Mucosa of rectum (tissue), 2 donors: Measurements from ENCODE around the gene MTHFSD.

Experiments used
- H3K27ac ChIP-seq, 2 donors: one replicate each; pipeline ENCODE4 v1.7.0; 2013; ENCODE audit warnings: inconsistent platforms in 2 of 2, low read depth in 2 of 2, low read length in 2 of 2
- H3K27me3 ChIP-seq, 2 donors: one replicate each; pipeline ENCODE4 v1.7.0; 2013; ENCODE audit warnings: low read length in 2 of 2; ENCODE audit not compliant: control insufficient read depth in 2 of 2, insufficient read depth in 2 of 2
- H3K36me3 ChIP-seq, 2 donors: one replicate each; pipeline ENCODE4 v1.7.0; 2013; ENCODE audit warnings: low read length in 2 of 2; ENCODE audit not compliant: control insufficient read depth in 2 of 2, insufficient read depth in 2 of 2
- H3K4me1 ChIP-seq, 2 donors: one replicate each; pipeline ENCODE4 v1.7.0; 2013; ENCODE audit warnings: low read length in 2 of 2, mild to moderate bottlenecking in 1 of 2; ENCODE audit not compliant: control insufficient read depth in 2 of 2, insufficient read depth in 2 of 2
- H3K4me3 ChIP-seq, 2 donors: one replicate each; pipeline ENCODE4 v1.7.0; 2013; ENCODE audit warnings: low read length in 2 of 2
- H3K9ac ChIP-seq, 2 donors: one replicate each; pipeline ENCODE4 v1.7.0; 2013; ENCODE audit warnings: low read length in 2 of 2, low read depth in 1 of 2, mild to moderate bottlenecking in 1 of 2
- H3K9me3 ChIP-seq, 2 donors: one replicate each; pipeline ENCODE4 v1.7.0; 2013; ENCODE audit warnings: low read length in 2 of 2; ENCODE audit not compliant: control insufficient read depth in 2 of 2
- donor health status: healthy.
- donor health status: Normal muscosa, but diverticular disease.

The MTHFSD gene

GRCh38 chr16:86513471-86514277 is 41.4 kb downstream of the MTHFSD start:
- peak overlapping the region; percentile 38 to 56 for H3K9ac ChIP-seq
- peak overlapping the region; percentile 55 to 86 for H3K27ac ChIP-seq
- no peaks in the 10 kb centered on the region for H3K36me3 ChIP-seq
- H3K4me3 ChIP-seq: peak overlapping the region; percentile 72 to 75
- H3K4me1 ChIP-seq: peaks cover 4 to 7% of the 10 kb centered on the region in 2 donors
- no peaks in the 10 kb centered on the region for H3K9me3 ChIP-seq
- peaks cover 19 to 33% of the 10 kb centered on the region in 2 donors for H3K27me3 ChIP-seq

GRCh38 chr16:86512860-86513470 is 42.1 kb downstream of the MTHFSD start:
- no peaks in the 10 kb centered on the region for H3K9me3 ChIP-seq
- H3K4me1 ChIP-seq: peaks cover 4 to 7% of the 10 kb centered on the region in 2 donors
- no peaks in the 10 kb centered on the region for H3K36me3 ChIP-seq
- peak overlapping the region; percentile 56 to 69 for H3K9ac ChIP-seq
- H3K27ac ChIP-seq: peak overlapping the region; percentile 77 to 86
- peak overlapping the region; percentile 72 to 75 for H3K4me3 ChIP-seq
- H3K27me3 ChIP-seq: peaks cover 17 to 39% of the 10 kb centered on the region in 2 donors

DNA sequence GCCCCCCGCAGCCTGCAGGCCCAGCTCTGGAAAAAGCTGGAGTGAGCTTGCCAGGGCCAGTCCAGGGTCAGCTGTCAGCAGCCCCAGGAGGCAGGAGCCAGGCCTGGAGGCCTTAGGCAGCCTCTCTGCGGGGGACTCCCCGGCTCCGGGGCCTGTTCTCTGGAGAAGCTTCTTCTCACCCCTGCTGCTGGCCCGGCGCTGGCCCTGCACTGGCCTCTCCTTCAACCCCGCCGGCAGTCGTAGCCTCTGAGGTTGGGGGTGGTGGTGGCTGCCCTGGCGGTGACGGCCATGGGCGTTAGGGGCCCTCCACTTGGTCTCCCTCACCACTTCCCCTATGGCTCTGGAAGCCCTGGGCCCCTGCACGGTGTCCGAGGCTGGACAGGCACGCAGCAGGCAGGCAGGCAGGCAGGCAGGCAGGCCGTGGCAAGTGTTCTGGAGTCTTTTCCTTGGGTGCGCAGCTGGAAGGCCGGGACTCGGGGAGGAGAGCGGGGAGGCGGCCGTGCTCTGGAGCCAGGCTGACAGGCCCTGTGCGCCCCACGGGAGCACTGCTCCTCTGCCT is 42.7 kb downstream of the MTHFSD start:
- peaks cover 4 to 7% of the 10 kb centered on the region in 2 donors for H3K4me1 ChIP-seq
- peak overlapping the region; percentile 77 to 86 for H3K27ac ChIP-seq
- H3K4me3 ChIP-seq: peak overlapping the region; percentile 72 to 75
- H3K27me3 ChIP-seq: peaks cover 22 to 44% of the 10 kb centered on the region in 2 donors
- peak overlapping the region; percentile 69 to 79 for H3K9ac ChIP-seq
- H3K36me3 ChIP-seq: no peaks in the 10 kb centered on the region
- no peaks in the 10 kb centered on the region for H3K9me3 ChIP-seq

GRCh38 chr16:86511317-86512161 is 43.5 kb downstream of the MTHFSD start:
- peaks cover 4 to 7% of the 10 kb centered on the region in 2 donors for H3K4me1 ChIP-seq
- H3K36me3 ChIP-seq: no peaks in the 10 kb centered on the region
- peak overlapping the region; percentile 69 to 79 for H3K9ac ChIP-seq
- peak overlapping the region; percentile 77 to 86 for H3K27ac ChIP-seq
- H3K9me3 ChIP-seq: no peaks in the 10 kb centered on the region
- peaks cover 30 to 48% of the 10 kb centered on the region in 2 donors for H3K27me3 ChIP-seq
- peak overlapping the region; percentile 72 to 75 for H3K4me3 ChIP-seq

DNA sequence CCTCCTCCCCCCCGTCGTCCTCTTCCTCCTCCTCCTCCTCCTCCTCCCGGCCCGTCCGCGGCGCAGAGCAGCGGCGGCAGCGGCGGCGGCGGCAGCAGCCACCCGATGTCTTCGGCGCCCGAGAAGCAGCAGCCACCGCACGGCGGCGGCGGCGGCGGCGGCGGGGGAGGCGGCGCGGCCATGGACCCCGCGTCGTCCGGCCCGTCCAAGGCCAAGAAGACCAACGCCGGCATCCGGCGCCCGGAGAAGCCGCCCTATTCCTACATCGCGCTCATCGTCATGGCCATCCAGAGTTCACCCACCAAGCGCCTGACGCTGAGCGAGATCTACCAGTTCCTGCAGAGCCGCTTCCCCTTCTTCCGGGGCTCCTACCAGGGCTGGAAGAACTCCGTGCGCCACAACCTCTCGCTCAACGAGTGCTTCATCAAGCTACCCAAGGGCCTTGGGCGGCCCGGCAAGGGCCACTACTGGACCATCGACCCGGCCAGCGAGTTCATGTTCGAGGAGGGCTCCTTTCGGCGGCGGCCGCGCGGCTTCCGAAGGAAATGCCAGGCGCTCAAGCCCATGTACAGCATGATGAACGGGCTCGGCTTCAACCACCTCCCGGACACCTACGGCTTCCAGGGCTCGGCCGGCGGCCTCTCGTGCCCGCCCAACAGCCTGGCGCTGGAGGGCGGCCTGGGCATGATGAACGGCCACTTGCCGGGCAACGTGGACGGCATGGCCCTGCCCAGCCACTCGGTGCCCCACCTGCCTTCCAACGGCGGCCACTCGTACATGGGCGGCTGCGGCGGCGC is 44.4 kb downstream of the MTHFSD start, which contains the start of gene FOXF1:
FOXF1 (plus strand) TSS at position 63 of the 797 bp plus-strand sequence; CDS start at position 106, 43 bp downstream.
- no peaks in the 10 kb centered on the region for H3K36me3 ChIP-seq
- peaks cover 4 to 7% of the 10 kb centered on the region in 2 donors for H3K4me1 ChIP-seq
- H3K9ac ChIP-seq: peak within 1 kb of the TSS; percentile 76 to 79
- H3K27ac ChIP-seq: peak within 1 kb of the TSS; percentile 88 to 93
- peaks cover 27 to 54% of the 10 kb centered on the region in 2 donors for H3K27me3 ChIP-seq
- no peaks in the 10 kb centered on the region for H3K9me3 ChIP-seq
- peak within 1 kb of the TSS; percentile 74 to 79 for H3K4me3 ChIP-seq

DNA sequence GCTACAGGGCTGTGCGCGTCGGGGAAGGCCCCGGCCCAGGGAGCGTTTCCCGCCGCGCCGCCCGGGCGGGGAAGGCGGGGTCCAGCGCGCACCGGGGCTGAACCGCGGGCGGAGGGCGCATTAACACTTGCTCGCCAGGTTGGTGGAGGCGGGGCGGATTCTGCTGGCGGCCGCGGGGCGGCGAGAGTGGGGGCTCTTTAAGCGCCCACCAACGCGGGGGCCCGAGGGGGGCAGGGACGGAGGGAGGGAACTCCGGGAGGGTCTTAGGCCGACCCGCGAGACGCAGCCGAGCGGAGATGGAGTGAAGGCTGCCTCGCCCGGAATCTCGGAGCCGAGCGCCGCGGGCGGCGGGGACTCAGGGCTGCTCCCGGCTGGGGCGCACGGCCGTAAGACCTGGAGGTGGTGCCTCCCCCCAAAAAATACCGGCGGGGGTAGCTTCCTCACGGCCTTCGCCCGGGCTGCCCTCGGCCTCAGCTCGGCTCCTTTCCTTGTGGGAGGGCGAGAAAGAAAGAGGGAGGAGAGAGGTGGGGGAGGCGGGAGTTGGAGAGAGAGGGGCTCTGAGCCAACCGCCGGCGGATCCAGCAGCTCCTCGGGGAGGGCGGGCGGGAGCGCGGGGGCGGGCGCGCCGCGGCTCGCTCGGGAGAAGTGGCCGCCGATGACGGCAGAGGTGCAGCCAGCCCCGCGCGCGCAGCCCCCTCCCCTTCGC is 45.1 kb downstream of the MTHFSD start:
- H3K9ac ChIP-seq: peak overlapping the region; percentile 44 to 76
- H3K4me1 ChIP-seq: peaks cover 4 to 8% of the 10 kb centered on the region in 2 donors
- H3K36me3 ChIP-seq: no peaks in the 10 kb centered on the region
- peak overlapping the region; percentile 88 to 93 for H3K27ac ChIP-seq
- peaks cover 30 to 55% of the 10 kb centered on the region in 2 donors for H3K27me3 ChIP-seq
- H3K4me3 ChIP-seq: peak overlapping the region; percentile 74 to 79
- no peaks in the 10 kb centered on the region for H3K9me3 ChIP-seq

DNA sequence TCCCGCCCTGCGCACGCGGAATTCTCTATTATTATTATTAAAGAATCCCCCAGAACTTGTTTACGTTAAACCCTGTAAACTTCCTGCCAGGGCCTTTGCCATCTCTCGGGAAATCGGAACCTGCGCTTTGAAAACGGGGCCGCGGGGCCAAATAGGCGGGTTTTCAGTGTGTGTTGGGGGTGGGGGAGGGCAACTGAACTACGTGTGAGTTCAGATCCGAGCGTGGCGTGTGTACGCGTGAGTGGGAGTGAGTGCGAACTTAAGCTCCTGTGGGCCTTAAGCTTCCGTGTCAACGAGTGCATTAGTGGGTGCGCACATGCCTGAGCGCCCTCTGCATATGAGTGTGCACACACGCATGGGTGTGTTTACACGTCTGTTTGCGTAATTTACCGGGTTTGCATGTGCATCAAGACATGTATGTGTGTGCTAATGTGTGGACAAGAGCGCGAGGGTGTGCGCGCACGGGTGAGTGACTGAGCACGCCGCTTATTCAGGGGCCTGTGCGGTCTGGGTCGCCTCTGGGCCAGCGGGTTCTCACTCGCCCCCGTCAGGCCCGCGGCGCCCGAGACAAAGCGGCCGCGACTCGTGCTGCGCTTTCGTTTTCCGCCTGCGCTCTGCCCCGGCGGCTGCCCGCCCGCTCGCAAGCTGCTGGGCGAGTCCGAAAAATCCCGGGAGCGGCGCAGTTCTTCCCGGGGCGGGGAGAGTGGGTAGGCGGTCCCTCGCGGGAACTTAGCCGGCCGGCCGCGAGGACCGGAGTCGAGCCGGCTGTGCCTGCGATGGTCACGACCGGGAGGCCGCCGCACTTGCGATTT is 45.9 kb downstream of the MTHFSD start:
- Histone ChIP-seq H3K4me1 (peaks cover 4 to 12% of the 10 kb centered on the region in 2 donors), H3K27ac (peak overlapping the region; percentile 88 to 93), H3K9ac (peak overlapping the region; percentile 72 to 76), H3K27me3 (peaks cover 38 to 62% of the 10 kb centered on the region in 2 donors), H3K36me3 (no peaks in the 10 kb centered on the region), H3K9me3 (no peaks in the 10 kb centered on the region), H3K4me3 (peak overlapping the region; percentile 74 to 79)
